IMR-90 (cell line): ENCODE results near the gene ANKRD10. TPM values are rescaled to one million over a fixed set of nuclear protein-coding genes. Genes with fewer than 3 reads are reported as not detected.

ENCODE experiments used
- ATAC-seq: fragments of 200-7000 bp; cut with Tn5 transposase; 2 replicates; pipeline ENCODE4 v1.9.1; 2020; ENCODE audit warnings: low read depth, mild to moderate bottlenecking, moderate library complexity
- BruUV-seq: library from RNA; stranded (reverse); fragments of 400-500 nt; replicated peaks from 2 replicates; lab custom pipeline; 2021; lab: Mats Ljungman, UMichigan
- CTCF ChIA-PET: fragments of 300-600 bp; formaldehyde crosslinking; extraction: SDS; loops from one replicate; lab custom pipeline; 2021; ENCODE audit warnings: antibody characterized with exemption; lab: Yijun Ruan, JAX
- POLR2A ChIA-PET: fragments of 300-600 bp; sonication (Branson Sonifier 250); formaldehyde crosslinking; loops from one replicate; lab custom pipeline; 2022; ENCODE audit warnings: antibody characterized with exemption; ENCODE audit not compliant: unreplicated experiment; lab: Charles Lee
- DNase-seq: peaks from one replicate; pipeline ENCODE4 v3.0.0; 2013
- H2AFZ ChIP-seq: replicated peaks from 2 replicates; pipeline ENCODE3; 2013; ENCODE audit warnings: low read length, mild to moderate bottlenecking; ENCODE audit not compliant: poor library complexity
- H2AK5ac ChIP-seq: 2 replicates; pipeline ENCODE4 v1.6.1; 2013; ENCODE audit warnings: low read depth, low read length, inconsistent platforms
- H2AK9ac ChIP-seq: replicated peaks from 2 replicates; pipeline ENCODE3; 2013; ENCODE audit warnings: mild to moderate bottlenecking, low read depth, low read length, moderate library complexity; ENCODE audit not compliant: poor library complexity
- H2BK120ac ChIP-seq: 2 replicates; pipeline ENCODE4 v1.6.1; 2013; ENCODE audit warnings: low read depth, low read length, inconsistent platforms
- H2BK15ac ChIP-seq: 3 replicates; pipeline ENCODE4 v1.6.1; 2013; ENCODE audit warnings: low read depth, low read length, inconsistent platforms
- H2BK20ac ChIP-seq: 2 replicates; pipeline ENCODE4 v1.6.1; 2013; ENCODE audit warnings: low read depth, mild to moderate bottlenecking, inconsistent platforms, low read length, moderate library complexity
- H2BK5ac ChIP-seq: 2 replicates; pipeline ENCODE4 v1.6.1; 2013; ENCODE audit warnings: mild to moderate bottlenecking, low read depth, low read length, inconsistent platforms; ENCODE audit not compliant: poor library complexity, severe bottlenecking
- H3K14ac ChIP-seq: replicated peaks from 2 replicates; pipeline ENCODE4 v1.6.1; 2013; ENCODE audit warnings: low read depth, low read length, inconsistent platforms
- H3K18ac ChIP-seq: 2 replicates; pipeline ENCODE4 v1.6.1; 2013; ENCODE audit warnings: low read depth, low read length, control low read depth
- H3K23ac ChIP-seq: 2 replicates; pipeline ENCODE4 v1.6.1; 2013; ENCODE audit warnings: low read depth, low read length, inconsistent platforms
- H3K27ac ChIP-seq: 2 replicates; pipeline ENCODE4 v1.5.1; 2013; ENCODE audit warnings: mild to moderate bottlenecking, control low read depth, low read length; ENCODE audit not compliant: insufficient read depth
- H3K27me3 ChIP-seq: 2 replicates; pipeline ENCODE4 v1.6.1; 2013; ENCODE audit warnings: low read length; ENCODE audit not compliant: control insufficient read depth, insufficient read depth
- H3K36me3 ChIP-seq: 2 replicates; pipeline ENCODE4 v1.6.1; 2013; ENCODE audit warnings: low read length, mixed read lengths; ENCODE audit not compliant: control insufficient read depth, insufficient read depth
- H3K4ac ChIP-seq: 2 replicates; pipeline ENCODE4 v1.6.1; 2013; ENCODE audit warnings: low read depth, low read length, inconsistent platforms
- H3K4me1 ChIP-seq: 2 replicates; pipeline ENCODE4 v1.6.1; 2013; ENCODE audit warnings: low read length, mixed read lengths; ENCODE audit not compliant: control insufficient read depth, insufficient read depth
- H3K4me2 ChIP-seq: 2 replicates; pipeline ENCODE4 v1.6.1; 2013; ENCODE audit warnings: low read depth, mild to moderate bottlenecking, control low read depth, low read length, moderate library complexity
- H3K4me3 ChIP-seq: 2 replicates; pipeline ENCODE4 v1.5.1; 2013; ENCODE audit warnings: low read depth, mild to moderate bottlenecking, control low read depth, low read length, moderate library complexity; ENCODE audit not compliant: insufficient read depth
- H3K56ac ChIP-seq: 2 replicates; pipeline ENCODE4 v1.6.1; 2013; ENCODE audit warnings: low read length, inconsistent platforms; ENCODE audit not compliant: insufficient read depth; ENCODE audit errors: extremely low read depth
- H3K79me1 ChIP-seq, 2 experiments: 2 replicates each; pipeline ENCODE4 v1.6.1; 2013; ENCODE audit warnings: low read length in 2 of 2, inconsistent platforms in 1 of 2, low read depth in 1 of 2
- H3K9ac ChIP-seq: 2 replicates; pipeline ENCODE4 v1.6.1; 2013; ENCODE audit warnings: low read depth, low read length, control low read depth
- H3K9me1 ChIP-seq: 2 replicates; pipeline ENCODE4 v1.6.1; 2013; ENCODE audit warnings: low read length, inconsistent platforms; ENCODE audit not compliant: insufficient read depth
- H3K9me3 ChIP-seq: 2 replicates; pipeline ENCODE4 v1.6.1; 2013; ENCODE audit warnings: low read length; ENCODE audit not compliant: control insufficient read depth, insufficient read depth
- H4K20me1 ChIP-seq: 2 replicates; pipeline ENCODE4 v1.6.1; 2013; ENCODE audit warnings: low read length, inconsistent platforms; ENCODE audit not compliant: insufficient read depth
- H4K5ac ChIP-seq: 2 replicates; pipeline ENCODE4 v1.6.1; 2013; ENCODE audit warnings: mild to moderate bottlenecking, low read depth, low read length, control low read depth
- H4K8ac ChIP-seq, 2 experiments: 2 replicates each; pipeline ENCODE4 v1.6.1; 2013; ENCODE audit warnings: low read depth in 2 of 2, low read length in 2 of 2, control low read depth in 1 of 2, inconsistent platforms in 1 of 2
- H4K91ac ChIP-seq: 2 replicates; pipeline ENCODE4 v1.6.1; 2013; ENCODE audit warnings: low read depth, low read length, inconsistent platforms; ENCODE audit not compliant: insufficient read depth
- FOS ChIP-seq: fragments of 150-350 bp; IDR thresholded peaks from 2 replicates; pipeline ENCODE4 v1.6.1; 2016; ENCODE audit warnings: low read depth, low read length
- WGBS, 2 experiments: methylation state at CpG; one replicate each; pipeline versions ENCODE4 v1.1.5 to v1.1.7; 2013; ENCODE audit warnings: missing lambda C conversion rate in 2 of 2; ENCODE audit not compliant: insufficient read length in 1 of 2; ENCODE audit errors: extremely low coverage in 2 of 2; 5-methylcytosine and 5-hydroxymethylcytosine counted together
- dilution Hi-C: fragments of 300-500 bp; cut with HindIII; formaldehyde crosslinking; loops from one replicate; pipeline ENCODE4 v1.14.3; 2018; ENCODE audit warnings: low sequenced_read_pairs; ENCODE audit not compliant: unreplicated experiment
- in situ Hi-C: fragments of 300-500 bp; cut with MboI; formaldehyde crosslinking; loops from 3 replicates; pipeline ENCODE4 v1.14.3; 2019; ENCODE audit warnings: low sequenced_read_pairs, inconsistent platforms, mixed read lengths
- intact Hi-C: fragments of 100-400 bp; cut with micrococcal nuclease; formaldehyde crosslinking; loops from 2 replicates; pipeline ENCODE4 v1.10.0; 2022
- polyA plus RNA-seq, 3 experiments: library from polyadenylated mRNA; depleted of rRNA; stranded (reverse); fragments of >200 nt; gene quantifications; 2 replicates each; pipeline ENCODE4 v1.2.3, GENCODE V29; 2012; ENCODE audit warnings: low replicate concordance in 1 of 3
- total RNA-seq: library from RNA; depleted of rRNA; stranded (reverse); fragments of >200 nt; gene quantifications from 2 replicates; pipeline ENCODE4 v1.2.3, GENCODE V29; 2012

The ANKRD10 gene
- total and polyA plus RNA-seq, 2 of the 4 experiments (the other 2 are of a cell fraction), result 18.3 to 31.1 TPM

DNA sequence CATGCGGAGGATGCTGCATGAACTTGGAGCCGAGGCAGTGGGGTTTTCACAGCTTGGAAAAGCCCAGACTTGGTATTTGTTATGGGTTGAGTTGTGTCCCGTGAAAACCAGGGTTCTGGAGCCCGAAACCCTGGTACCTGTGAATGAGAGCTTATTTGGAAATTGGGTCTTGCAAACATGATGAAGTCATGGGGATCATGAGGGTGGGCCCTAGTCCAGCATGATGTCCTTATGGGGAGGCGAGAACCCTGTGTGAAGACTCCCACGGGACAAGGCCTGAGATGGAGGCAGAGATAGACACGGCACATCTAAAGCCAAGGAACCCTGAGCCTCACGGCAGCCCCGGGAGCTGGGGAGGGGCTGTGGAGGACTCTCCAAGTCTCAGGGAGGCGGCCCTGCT lies 82.3 kb downstream of the ANKRD10 start:
- no peak overlapping the region for H2BK20ac ChIP-seq
- H3K4ac ChIP-seq, result no peak overlapping the region
- H3K18ac ChIP-seq, result no peak overlapping the region
- intact Hi-C loops (no loop called here), dilution Hi-C loops (no loop called here), in situ Hi-C loops (no loop called here)
- H2AFZ ChIP-seq, result no peak overlapping the region
- no peak overlapping the region for H2BK120ac ChIP-seq
- no TSS peak for BruUV-seq
- no peak for TF ChIP-seq FOS
- H3K79me1 ChIP-seq, result no peaks in the 10 kb centered on the region
- no peak overlapping the region for H4K8ac ChIP-seq
- no peak overlapping the region for H4K5ac ChIP-seq
- no peak overlapping the region for H3K4me2 ChIP-seq
- H2AK9ac ChIP-seq, result no peak overlapping the region
- H3K23ac ChIP-seq, result no peak overlapping the region
- H3K4me1 ChIP-seq, result no peaks in the 10 kb centered on the region
- no peak overlapping the region for H4K91ac ChIP-seq
- H3K56ac ChIP-seq, result no peak overlapping the region
- H3K9ac ChIP-seq, result no peak overlapping the region
- no peak overlapping the region for H3K27ac ChIP-seq
- H3K9me3 ChIP-seq, result no peaks in the 10 kb centered on the region
- no peak overlapping the region for H3K4me3 ChIP-seq
- WGBS, 2 experiments, result 65% methylated on average over 3 of the region's 10 CpGs; no CpG with 5 or more reads in 1 of the 2 experiments
- no peaks in the 10 kb centered on the region for H3K9me1 ChIP-seq
- POLR2A ChIA-PET, result no interaction called here
- H2AK5ac ChIP-seq, result no peak overlapping the region
- CTCF ChIA-PET, result no interaction called here
- H3K14ac ChIP-seq, result no peak overlapping the region
- H3K36me3 ChIP-seq, result no peaks in the 10 kb centered on the region
- no peak overlapping the region for H2BK5ac ChIP-seq
- ATAC-seq (no peak), DNase-seq (no peak)
- H4K20me1 ChIP-seq, result no peaks in the 10 kb centered on the region
- H2BK15ac ChIP-seq, result no peak overlapping the region
- peaks cover 46% of the 10 kb centered on the region for H3K27me3 ChIP-seq
